K562 (cell line): ENCODE measurements around the gene PCSK7. TPM values are rescaled to one million over a fixed set of nuclear protein-coding genes. Genes with fewer than 3 reads are reported as not detected.

Experiments used
- ATAC-seq: fragments of 200-7000 bp; cut with Tn5 transposase; 3 replicates; pipeline ENCODE4 v1.9.1; 2020; ENCODE audit warnings: moderate library complexity
- BruUV-seq: library from RNA; stranded (reverse); fragments of 400-500 nt; replicated peaks from 2 replicates; lab custom pipeline; 2021; lab: Mats Ljungman, UMichigan
- CTCF ChIA-PET: fragments of 300-600 bp; formaldehyde crosslinking; extraction: SDS; loops from one replicate; lab custom pipeline; 2021; ENCODE audit warnings: low intra/inter-chr PET ratio; lab: Yijun Ruan, JAX
- POLR2A ChIA-PET: fragments of 300-600, 350-650 bp; sonication (Branson Sonifier 250); formaldehyde crosslinking; extraction: SDS; loops from one replicate; lab custom pipeline; 2021; ENCODE audit warnings: antibody characterized with exemption, inconsistent platforms; lab: Yijun Ruan, JAX
- DNase-seq, 4 experiments: peaks; one replicate each; pipeline versions ENCODE4 v3.0.0 to v3.0.0-alpha.2; 2011 to 2018; ENCODE audit warnings: low spot score in 3 of 4, mixed read lengths in 3 of 4; ENCODE audit errors: extremely low read depth in 1 of 4
- FAIRE-seq: peaks from 2 replicates; lab custom pipeline; 2011; peaks lifted over from hg19 to GRCh38; lab: Jason Lieb, UNC
- H2AFZ ChIP-seq: 2 replicates; pipeline ENCODE4 v1.6.0; 2011; ENCODE audit warnings: low read depth, low read length, control low read depth, inconsistent platforms
- H3K27ac ChIP-seq: fragments of 200-600 bp; 3 replicates; pipeline ENCODE4 v1.8.0; 2011; ENCODE audit warnings: low read depth, mild to moderate bottlenecking, control low read depth, inconsistent platforms, low read length, moderate library complexity, mixed read lengths; ENCODE audit errors: extremely low read depth
- H3K27me3 ChIP-seq, 2 experiments: fragments of 300-600 bp in 1 of 2; 2 replicates in 1 of 2; 3 replicates in 1 of 2; pipeline versions ENCODE4 v1.6.0 to v1.8.0; 2011; ENCODE audit warnings: inconsistent platforms in 2 of 2, low read length in 2 of 2, mild to moderate bottlenecking in 1 of 2, mixed read lengths in 1 of 2, moderate library complexity in 1 of 2; ENCODE audit not compliant: control insufficient read depth in 2 of 2, insufficient read depth in 2 of 2
- H3K36me3 ChIP-seq: fragments of 300-600 bp; 3 replicates; pipeline ENCODE4 v1.8.0; 2011; ENCODE audit warnings: mild to moderate bottlenecking, low read length, inconsistent platforms; ENCODE audit not compliant: control insufficient read depth, insufficient read depth
- H3K4me1 ChIP-seq, 2 experiments: fragments of 200-600 bp in 1 of 2; replicated peaks in 1 of 2; 2 replicates in 1 of 2; 3 replicates in 1 of 2; pipeline versions ENCODE4 v1.5.1 to v1.8.0; 2011; ENCODE audit warnings: inconsistent platforms in 2 of 2, low read length in 2 of 2, mild to moderate bottlenecking in 1 of 2, mixed read lengths in 1 of 2, moderate library complexity in 1 of 2; ENCODE audit not compliant: control insufficient read depth in 2 of 2, insufficient read depth in 2 of 2
- H3K4me2 ChIP-seq: 2 replicates; pipeline ENCODE4 v1.6.1; 2011; ENCODE audit warnings: low read length, control low read depth, inconsistent platforms, mixed read lengths; ENCODE audit not compliant: insufficient read depth
- H3K4me3 ChIP-seq: fragments of 200-600 bp; sonication (generic), shearing (Covaris generic); 2 replicates; pipeline ENCODE4 v1.5.1; 2016; ENCODE audit warnings: control low read depth, inconsistent platforms
- H3K79me2 ChIP-seq: fragments of 200-600 bp; 3 replicates; pipeline ENCODE4 v1.8.0; 2011; ENCODE audit warnings: low read length, inconsistent platforms; ENCODE audit not compliant: control insufficient read depth, insufficient read depth
- H3K9ac ChIP-seq, 2 experiments: 2 replicates each; pipeline versions ENCODE4 v1.6.0 to v1.6.1; 2011; ENCODE audit warnings: low read depth in 2 of 2, low read length in 2 of 2, control low read depth in 1 of 2, inconsistent platforms in 1 of 2, mild to moderate bottlenecking in 1 of 2, mixed read lengths in 1 of 2; ENCODE audit not compliant: insufficient read depth in 1 of 2
- H3K9me1 ChIP-seq: one replicate; pipeline ENCODE4 v1.6.0; 2011; ENCODE audit warnings: inconsistent platforms, mild to moderate bottlenecking, low read length, moderate library complexity; ENCODE audit not compliant: control insufficient read depth, insufficient read depth
- H3K9me3 ChIP-seq: replicated peaks from 2 replicates; pipeline ENCODE4 v1.5.1; 2011; ENCODE audit warnings: low read depth, low read length, inconsistent platforms; ENCODE audit not compliant: control insufficient read depth, insufficient read depth
- H4K20me1 ChIP-seq: replicated peaks from 2 replicates; pipeline ENCODE4 v1.6.1; 2011; ENCODE audit warnings: low read length, inconsistent platforms, mixed read lengths; ENCODE audit not compliant: control insufficient read depth, insufficient read depth
- ARID4B ChIP-seq: sonication (generic); formaldehyde crosslinking; IDR thresholded peaks from 2 replicates; pipeline ENCODE4 v1.8.0; 2022; ENCODE audit warnings: mild to moderate bottlenecking, missing genetic modification reagents
- MXI1 ChIP-seq: IDR thresholded peaks from 2 replicates; pipeline ENCODE4 v1.6.1; 2011; ENCODE audit warnings: low read depth, mild to moderate bottlenecking, improper control_type of control experiment, low read length
- POLR2G ChIP-seq: fragments of 200-400 bp; formaldehyde crosslinking; IDR thresholded peaks from 2 replicates; pipeline ENCODE4 v1.6.1; 2017; ENCODE audit warnings: low read depth, mild to moderate bottlenecking, antibody characterized with exemption, low read length, moderate library complexity
- RAD21 ChIP-seq, 2 experiments: fragments of 250-450 bp in 1 of 2; fragments of 450-650 bp in 1 of 2; sonication (Bioruptor Pico) in 1 of 2; formaldehyde crosslinking in 1 of 2; IDR thresholded peaks in 1 of 2; conservative IDR thresholded peaks in 1 of 2; 2 replicates each; pipeline versions ENCODE4 v1.4.0 to v1.8.0; 2020 to 2022; ENCODE audit warnings: mild to moderate bottlenecking in 2 of 2, moderate library complexity in 1 of 2
- ZNF740 ChIP-seq, 3 experiments: fragments of 200-800 bp in 1 of 3; sonication (Bioruptor generic) in 1 of 3; sonication (generic) in 1 of 3; formaldehyde crosslinking in 1 of 3; IDR thresholded peaks; 2 replicates each; pipeline versions ENCODE4 v1.6.1 to v1.8.0; 2016 to 2022; ENCODE audit warnings: mild to moderate bottlenecking in 2 of 3, missing compliant biosample characterization in 2 of 3, missing genetic modification characterization in 2 of 3, missing genetic modification reagents in 1 of 3
- WGBS: fragments of 100-300 bp; shearing (Covaris generic); methylation state at CpG from one replicate; pipeline ENCODE4 v1.1.6; 2016; ENCODE audit warnings: low coverage, mixed read lengths; ENCODE audit not compliant: insufficient coverage; ENCODE audit errors: missing lambda C conversion rate; 5-methylcytosine and 5-hydroxymethylcytosine counted together
- in situ Hi-C: fragments of 300-500 bp; cut with MboI; formaldehyde crosslinking; loops from 4 replicates; pipeline ENCODE4 v1.15.0; 2018; ENCODE audit warnings: inconsistent platforms, mixed read lengths
- intact Hi-C: fragments of 100-400 bp; cut with micrococcal nuclease; formaldehyde crosslinking; loops from 2 replicates; pipeline ENCODE4 v1.14.2; 2022
- polyA plus RNA-seq, 8 experiments: library from polyadenylated mRNA; depleted of rRNA in 4 of 8; stranded (reverse) in 5 of 8; unstranded in 3 of 8; fragments of >200 nt; fragmentation: Nextera tagmentation in 2 of 8; fragmentation: Illumina TruSeq in 1 of 8; extraction: Ambion mirVana in 2 of 8; extraction: Trizol in 1 of 8; gene quantifications; 2 replicates each; pipeline versions ENCODE4 v1.2.1 to v1.2.3, GENCODE V29; 2011 to 2014; ENCODE audit warnings: inconsistent platforms in 1 of 8, missing spikeins in 1 of 8
- total RNA-seq, 7 experiments: library from RNA; depleted of rRNA in 6 of 7; stranded (reverse); fragments of >200 nt in 6 of 7; fragmentation: Illumina TruSeq in 2 of 7; extraction: Trizol in 2 of 7; gene quantifications; 2 replicates each; pipeline versions ENCODE4 v1.2.1 to v1.2.3, GENCODE V29; 2011 to 2021; ENCODE audit warnings: low replicate concordance in 1 of 7

Gene PCSK7
- total and polyA plus RNA-seq, 9 of the 15 experiments (the other 6 are each of a cell fraction or from before 2014, with no cell fraction given): 3.1 to 29.2 (median 15.6) TPM

- intact Hi-C loops (no loop called here), in situ Hi-C loops (no loop called here)
- no TSS peak for BruUV-seq
- Histone ChIP-seq H3K9ac (no peak overlapping the region), H3K4me3 (no peak overlapping the region), H3K79me2 (no peaks in the 10 kb centered on the region), H3K36me3 (peaks cover 47% of the 10 kb centered on the region; the same call in 1 of the 3 replicates), H3K27ac (no peak overlapping the region), H3K4me1 (peaks cover 0 to 4% of the 10 kb centered on the region in 2 experiments; a peak in 1 of 5 replicates), H2AFZ (no peak overlapping the region), H3K9me1 (no peaks in the 10 kb centered on the region), H3K9me3 (no peaks in the 10 kb centered on the region), H3K27me3 (no peaks in the 10 kb centered on the region), H4K20me1 (0 out of 2 replicates have a peak, but pooled peaks cover 3% of the 10 kb centered on the region), H3K4me2 (no peak overlapping the region)
- CTCF ChIA-PET: no interaction called here
- FAIRE-seq (no peak), ATAC-seq (no peak)
- POLR2A ChIA-PET: no interaction called here
- TF ChIP-seq MXI1: no peak
- 0 out of 2 replicates have a peak, but pooled peaks have one; percentile 37 for TF ChIP-seq POLR2G
- TF ChIP-seq, all 486 proteins: peak for 1
- WGBS: 72% methylated on average over 4 of the region's 8 CpGs
- DNase-seq: no peak
Observed at GRCh38 chr11:117189941-117190544, 41.8 kb downstream of the PCSK7 start.

DNA sequence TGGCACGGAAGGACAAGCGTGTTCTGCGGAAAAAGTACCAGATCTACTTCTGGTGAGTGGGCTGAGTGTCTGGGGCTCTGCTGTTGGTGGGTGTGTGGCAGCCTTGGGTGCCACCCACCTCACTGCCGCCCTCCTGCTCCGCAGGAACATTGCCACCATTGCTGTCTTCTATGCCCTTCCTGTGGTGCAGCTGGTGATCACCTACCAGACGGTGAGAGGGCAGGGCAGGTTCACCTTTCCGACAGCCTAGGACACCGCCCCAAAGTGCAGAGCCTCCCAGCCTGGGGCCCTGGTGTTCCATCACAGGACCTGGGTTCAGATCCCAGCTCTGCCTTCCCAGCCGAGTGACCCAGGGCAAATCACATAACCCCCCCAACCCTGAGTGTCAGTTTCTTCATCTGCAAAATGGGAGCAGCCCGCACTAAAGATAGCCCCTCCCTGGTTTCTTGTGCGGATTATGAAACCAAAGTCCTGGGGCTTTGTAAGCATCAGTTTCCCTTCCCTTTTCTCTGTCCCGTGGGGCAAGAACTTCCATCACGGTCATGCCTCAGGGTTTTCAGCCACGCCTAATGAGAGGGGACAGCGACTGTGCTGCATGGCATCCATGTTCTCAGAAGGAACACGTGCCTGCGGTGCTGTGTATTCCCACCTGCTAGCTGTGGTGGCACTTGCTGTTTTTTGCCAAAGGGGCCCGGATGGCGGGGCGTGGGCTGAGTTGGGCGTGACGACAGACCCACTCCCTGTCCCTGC lies 42.5 kb downstream of the PCSK7 start:
- no peak overlapping the region for H2AFZ ChIP-seq
- TF ChIP-seq RAD21 (CRISPR knock-in tag; conservative IDR thresholded peaks at IDR 0.05 in 1 of 2, IDR thresholded peaks at IDR 0.05 in 1 of 2): no peak
- peak; percentile 8; the same call in 1 of the 2 replicates for TF ChIP-seq POLR2G
- 0 out of 2 replicates have a peak, but pooled peaks have one; percentile 34 for TF ChIP-seq ARID4B
- TF ChIP-seq ZNF740 (CRISPR knock-in tag; IDR thresholded peaks at IDR 0.05): 0 out of 2 replicates have a peak, but pooled peaks have one; percentile 39
- TF ChIP-seq ZNF740 (tag; IDR thresholded peaks at IDR 0.05): 0 out of 4 replicates have a peak, but pooled peaks of 1 of the 2 experiments have one; percentile 33

More for the DNA sequence above, 42.5 kb downstream of the PCSK7 start:
- BruUV-seq: no TSS peak
- in situ Hi-C loops: no loop called here
- Histone ChIP-seq H3K36me3 (peaks cover 47% of the 10 kb centered on the region; the same call in 1 of the 3 replicates), H3K4me1 (0 out of 5 replicates have a peak, but pooled peaks cover 0 to 4% of the 10 kb centered on the region in 2 experiments), H3K27ac (no peak overlapping the region), H3K27me3 (no peaks in the 10 kb centered on the region), H3K4me3 (no peak overlapping the region), H3K4me2 (no peak overlapping the region), H3K9ac (peak overlapping the region in 1 of 2 experiments; percentile 13; a peak in 1 of 4 replicates), H3K9me1 (no peaks in the 10 kb centered on the region), H3K79me2 (no peaks in the 10 kb centered on the region), H4K20me1 (0 out of 2 replicates have a peak, but pooled peaks cover 3% of the 10 kb centered on the region), H3K9me3 (no peaks in the 10 kb centered on the region)
- FAIRE-seq (no peak), ATAC-seq (no peak), DNase-seq (no peak)
- WGBS: 92% methylated on average over 19 of the region's 22 CpGs
- ChIA-PET CTCF (interaction anchor here (0.6 kb wide), 1 partner anchor 448 kb away, joined by 3 read pairs; no protein-coding TSS in a partner anchor), POLR2A (no interaction called here)
- intact Hi-C loops: no loop called here
